B cell (primary cell): ENCODE results near the gene HHEX. TPM values are rescaled to one million over a fixed set of nuclear protein-coding genes. Genes with fewer than 3 reads are reported as not detected.

ENCODE experiments used
- ATAC-seq: fragments of 200-7000 bp; cut with Tn5 transposase; one replicate; pipeline ENCODE4 v1.10.0; 2021; ENCODE audit warnings: low read depth, mild to moderate bottlenecking, moderate number of reproducible peaks, moderate library complexity
- CTCF ChIA-PET: fragments of 350-600 bp; sonication (Branson Sonifier 250); formaldehyde crosslinking; loops from one replicate; lab custom pipeline; 2021; ENCODE audit warnings: antibody characterized with exemption, inconsistent platforms; lab: Charles Lee
- POLR2A ChIA-PET: fragments of 350-600 bp; sonication (Branson Sonifier 250); formaldehyde crosslinking; loops from one replicate; lab custom pipeline; 2021; ENCODE audit warnings: antibody characterized with exemption; lab: Charles Lee
- DNase-seq: peaks from one replicate; pipeline ENCODE4 v3.0.0; 2013
- H2AFZ ChIP-seq: 2 replicates; pipeline ENCODE4 v1.6.1; 2012; ENCODE audit warnings: mild to moderate bottlenecking, low read depth, low read length; ENCODE audit not compliant: insufficient read depth, poor library complexity, severe bottlenecking
- H3K27ac ChIP-seq, 2 donors: 1 replicate in 1 of 2; 2 replicates in 1 of 2; pipeline ENCODE4 v1.5.1; 2012 to 2013; ENCODE audit warnings: low read length in 2 of 2, mild to moderate bottlenecking in 2 of 2, moderate library complexity in 1 of 2
- H3K27me3 ChIP-seq, 4 experiments: fragments of 200-600 bp in 1 of 4; sonication (generic) in 1 of 4; replicated peaks in 1 of 4; 1 replicate in 2 of 4; 2 replicates in 2 of 4; pipeline versions ENCODE4 v1.6.1 to v1.7.0; 2013 to 2016; ENCODE audit warnings: low read length in 3 of 4, mild to moderate bottlenecking in 2 of 4, mixed read lengths in 1 of 4, moderate library complexity in 1 of 4; ENCODE audit not compliant: insufficient read depth in 4 of 4, control insufficient read depth in 3 of 4; ENCODE audit errors: control extremely low read depth in 1 of 4
- H3K36me3 ChIP-seq, 2 experiments: replicated peaks in 1 of 2; 1 replicate in 1 of 2; 2 replicates in 1 of 2; pipeline versions ENCODE4 v1.6.1 to v1.7.1; 2013; ENCODE audit warnings: low read length in 1 of 2; ENCODE audit not compliant: insufficient read depth in 2 of 2, control insufficient read depth in 1 of 2; ENCODE audit errors: control extremely low read depth in 1 of 2, extremely low read depth in 1 of 2
- H3K4me1 ChIP-seq, 2 donors: fragments of 200-600 bp in 1 of 2; sonication (generic) in 1 of 2; 1 replicate in 1 of 2; 2 replicates in 1 of 2; pipeline versions ENCODE4 v1.5.1 to v1.6.1; 2013 to 2017; ENCODE audit warnings: low read length in 2 of 2; ENCODE audit not compliant: control insufficient read depth in 2 of 2, insufficient read depth in 2 of 2
- H3K4me2 ChIP-seq: replicated peaks from 2 replicates; pipeline ENCODE3; 2012; ENCODE audit warnings: mild to moderate bottlenecking, low read depth, low read length; ENCODE audit not compliant: poor library complexity, severe bottlenecking
- H3K4me3 ChIP-seq, 5 experiments: fragments of 200-600 bp in 1 of 5; sonication (generic) in 1 of 5; 1 replicate in 3 of 5; 2 replicates in 2 of 5; pipeline versions ENCODE4 v1.5.1 to v1.7.0; 2011 to 2016; ENCODE audit warnings: low read length in 4 of 5, mild to moderate bottlenecking in 4 of 5, low read depth in 2 of 5, control low read depth in 1 of 5, moderate library complexity in 1 of 5; ENCODE audit not compliant: insufficient read depth in 1 of 5; ENCODE audit errors: control extremely low read depth in 1 of 5, extremely low read depth in 1 of 5
- H3K79me2 ChIP-seq: fragments of 200-600 bp; sonication (generic); one replicate; pipeline ENCODE4 v1.6.0; 2016; ENCODE audit warnings: low read length; ENCODE audit not compliant: control insufficient read depth, insufficient read depth
- H3K9ac ChIP-seq: fragments of 200-600 bp; sonication (generic); 2 replicates; pipeline ENCODE4 v1.6.1; 2017; ENCODE audit warnings: mild to moderate bottlenecking, low read length, moderate library complexity
- H3K9me3 ChIP-seq, 3 donors: one replicate each; pipeline versions ENCODE4 v1.6.1 to v1.7.1; 2013; ENCODE audit warnings: low read length in 2 of 3; ENCODE audit not compliant: control insufficient read depth in 2 of 3, insufficient read depth in 1 of 3; ENCODE audit errors: control extremely low read depth in 1 of 3
- H4K20me1 ChIP-seq: 2 replicates; pipeline ENCODE4 v1.6.0; 2012; ENCODE audit warnings: mild to moderate bottlenecking, low read length; ENCODE audit not compliant: insufficient read depth, control insufficient read depth, poor library complexity, severe bottlenecking
- H3K27ac Mint-ChIP-seq: one replicate; pipeline ENCODE4 v1.8.0; 2021; ENCODE audit warnings: mixed read lengths
- H3K27me3 Mint-ChIP-seq: one replicate; pipeline ENCODE4 v1.8.0; 2021; ENCODE audit warnings: mixed read lengths
- H3K4me1 Mint-ChIP-seq: one replicate; pipeline ENCODE4 v1.8.0; 2021; ENCODE audit warnings: mixed read lengths
- H3K4me3 Mint-ChIP-seq: one replicate; pipeline ENCODE4 v1.8.0; 2021; ENCODE audit warnings: mixed read lengths
- H3K9me3 Mint-ChIP-seq: one replicate; pipeline ENCODE4 v1.8.0; 2022; ENCODE audit warnings: mixed read lengths; ENCODE audit not compliant: insufficient read depth
- CTCF ChIP-seq: fragments of 200-600 bp; IDR thresholded peaks from one replicate; pipeline ENCODE4 v1.8.0; 2022; ENCODE audit warnings: antibody characterized with exemption, mild to moderate bottlenecking
- EZH2 ChIP-seq: IDR thresholded peaks from 2 replicates; pipeline ENCODE4 v1.6.1; 2012; ENCODE audit warnings: borderline replicate concordance, low read depth, mild to moderate bottlenecking, moderate library complexity, low read length; ENCODE audit not compliant: insufficient read depth, poor library complexity, severe bottlenecking
- WGBS: methylation state at CpG from one replicate; pipeline ENCODE4 v1.1.5; 2013; ENCODE audit warnings: missing lambda C conversion rate; ENCODE audit not compliant: insufficient coverage; 5-methylcytosine and 5-hydroxymethylcytosine counted together
- intact Hi-C: fragments of 100-400 bp; cut with micrococcal nuclease; formaldehyde crosslinking; loops from one replicate; pipeline ENCODE4 v1.10.0; 2022
- polyA plus RNA-seq: library from polyadenylated mRNA; depleted of rRNA; stranded (reverse); fragments of >200 nt; gene quantifications from 2 replicates; pipeline ENCODE4 v1.2.3, GENCODE V29; 2012
- total RNA-seq, 2 donors: library from RNA; stranded (reverse); fragments of 120-200 nt in 1 of 2; gene quantifications; 1 replicate in 1 of 2; 2 replicates in 1 of 2; pipeline versions ENCODE4 v1.2.3 to v1.2.4, GENCODE V29; 2013 to 2022

The HHEX gene
- total and polyA plus RNA-seq, 2 donors (not counting 1 experiment from before 2014, with no cell fraction given): 96.9 to 149 TPM

DNA sequence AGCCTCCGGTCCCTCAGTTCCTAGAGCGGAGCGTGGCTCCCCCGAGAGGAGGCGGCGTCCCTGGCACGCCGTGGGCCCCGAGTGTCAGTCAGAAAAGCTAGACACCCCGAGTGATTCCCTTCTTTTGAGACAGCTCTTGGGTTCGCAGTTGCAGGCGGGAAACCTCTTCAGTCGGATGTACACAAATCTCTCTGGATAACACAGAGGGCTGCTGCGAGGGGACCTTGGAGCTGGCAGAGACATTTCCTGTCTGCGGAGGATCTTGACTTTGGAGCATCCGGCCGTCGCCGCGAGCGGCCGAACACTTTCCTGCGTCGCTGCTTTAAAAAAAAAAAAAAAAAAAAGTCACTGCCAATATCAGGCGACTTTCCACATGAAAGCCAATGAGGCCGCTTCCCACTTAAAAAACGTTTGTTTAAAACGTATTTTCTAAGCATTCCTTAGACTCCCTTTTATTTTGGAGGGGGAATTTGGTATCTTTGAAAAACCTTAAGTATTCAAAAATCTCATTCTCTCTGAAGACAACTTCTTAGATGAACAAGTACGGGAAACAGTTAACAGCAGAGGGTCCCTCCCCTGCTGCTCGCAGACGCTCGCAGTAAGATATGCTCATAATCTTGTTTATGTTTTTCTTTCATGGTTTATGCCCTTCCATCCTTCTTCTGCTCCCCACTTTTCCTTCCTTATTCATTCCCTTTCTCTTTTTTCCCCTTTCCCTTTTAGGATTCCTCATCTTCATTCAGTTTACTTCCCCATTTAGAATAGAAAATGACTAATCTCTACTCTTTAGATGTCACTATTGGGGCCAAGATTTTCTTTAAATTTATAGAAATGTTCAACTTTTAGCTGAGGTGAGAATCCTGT lies 10.0 kb downstream of the HHEX start:
- Histone ChIP-seq H3K4me2 (peak overlapping the region; percentile 91), H3K4me3 (peak overlapping the region; percentile 49 to 76 (median 62)), H3K79me2 (peaks cover 21% of the 10 kb centered on the region), H4K20me1 (no peaks in the 10 kb centered on the region), H3K27ac (peak overlapping the region; percentile 45 to 83), H3K36me3 (peaks cover 4 to 10% of the 10 kb centered on the region in 2 experiments), H3K4me1 (peaks cover 47 to 58% of the 10 kb centered on the region in 2 donors), H3K27me3 (no peaks in the 10 kb centered on the region), H3K9me3 (no peaks in the 10 kb centered on the region), H3K9ac (peak overlapping the region; percentile 79), H2AFZ (peak overlapping the region; percentile 94)
- no peaks in the 10 kb centered on the region for H3K9me3 Mint-ChIP-seq
- peak; percentile 71 for ATAC-seq
- TF ChIP-seq CTCF (no peak), EZH2 (no peak)
- H3K4me3 Mint-ChIP-seq: peak overlapping the region; percentile 82
- POLR2A ChIA-PET: interaction anchor here (0.6 to 6.4 kb wide), 5 partner anchors 9 to 89 kb away, joined by 3 to 44 read pairs (median 3); partner anchors contain the start of gene HHEX
- CTCF ChIA-PET: interaction anchor here (0.7 to 3.4 kb wide), 8 partner anchors 9 to 186 kb away, joined by 3 to 18 read pairs (median 4); partner anchors contain the start of gene HHEX
- DNase-seq: peak; percentile 60
- H3K4me1 Mint-ChIP-seq: peaks cover 59% of the 10 kb centered on the region
- WGBS: under 1% methylated on average over 24 of the region's 32 CpGs
- peak overlapping the region; percentile 84 for H3K27ac Mint-ChIP-seq
- intact Hi-C loops: loop anchor here (1.0 to 2.0 kb wide), 2 partner anchors 8 to 13 kb away; no protein-coding TSS in a partner anchor
- no peaks in the 10 kb centered on the region for H3K27me3 Mint-ChIP-seq
